Measurements from ENCODE around the gene MRPL20.

DNA sequence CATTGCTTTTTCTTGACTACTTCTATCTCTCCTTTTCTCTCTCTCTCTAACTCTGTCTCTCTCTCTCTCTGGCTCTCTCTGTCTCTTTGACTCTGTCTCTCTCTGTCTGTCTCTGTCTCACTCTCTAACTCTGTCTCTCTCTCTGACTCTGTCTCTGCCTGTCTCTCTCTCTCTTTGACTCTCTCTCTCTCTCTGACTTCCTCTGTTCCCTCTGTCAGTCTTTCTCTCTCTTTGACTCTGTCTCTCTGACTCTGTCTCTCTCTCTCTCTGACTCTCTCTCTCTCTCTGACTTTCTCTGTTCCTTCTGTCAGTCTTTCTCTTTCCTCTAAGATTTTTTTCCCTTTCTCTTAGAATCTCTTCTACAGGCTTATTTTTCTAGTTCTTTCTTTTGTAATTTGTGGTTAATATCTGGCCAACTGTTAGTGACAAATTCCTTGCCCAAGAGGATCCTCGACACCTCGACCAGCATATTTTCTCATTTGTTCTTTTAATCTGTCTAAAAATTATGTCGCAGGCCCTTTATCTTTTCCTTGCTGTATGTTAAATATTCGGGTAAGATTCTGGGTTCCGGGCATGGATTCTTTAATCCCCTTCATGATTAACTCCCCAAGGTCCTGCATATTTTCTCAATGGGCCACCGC lies 42.1 kb upstream of the MRPL20 start, which contains the start of gene ATAD3C:
- no peak for TF ChIP-seq EZH2 (IDR thresholded peaks at IDR 0.05; ENCODE audit: low read length, missing control alignments)
- TF ChIP-seq, protein P1, sequence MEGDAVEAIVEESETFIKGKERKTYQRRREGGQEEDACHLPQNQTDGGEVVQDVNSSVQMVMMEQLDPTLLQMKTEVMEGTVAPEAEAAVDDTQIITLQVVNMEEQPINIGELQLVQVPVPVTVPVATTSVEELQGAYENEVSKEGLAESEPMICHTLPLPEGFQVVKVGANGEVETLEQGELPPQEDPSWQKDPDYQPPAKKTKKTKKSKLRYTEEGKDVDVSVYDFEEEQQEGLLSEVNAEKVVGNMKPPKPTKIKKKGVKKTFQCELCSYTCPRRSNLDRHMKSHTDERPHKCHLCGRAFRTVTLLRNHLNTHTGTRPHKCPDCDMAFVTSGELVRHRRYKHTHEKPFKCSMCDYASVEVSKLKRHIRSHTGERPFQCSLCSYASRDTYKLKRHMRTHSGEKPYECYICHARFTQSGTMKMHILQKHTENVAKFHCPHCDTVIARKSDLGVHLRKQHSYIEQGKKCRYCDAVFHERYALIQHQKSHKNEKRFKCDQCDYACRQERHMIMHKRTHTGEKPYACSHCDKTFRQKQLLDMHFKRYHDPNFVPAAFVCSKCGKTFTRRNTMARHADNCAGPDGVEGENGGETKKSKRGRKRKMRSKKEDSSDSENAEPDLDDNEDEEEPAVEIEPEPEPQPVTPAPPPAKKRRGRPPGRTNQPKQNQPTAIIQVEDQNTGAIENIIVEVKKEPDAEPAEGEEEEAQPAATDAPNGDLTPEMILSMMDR (conservative IDR thresholded peaks at IDR 0.05 in 1 of 2, IDR thresholded peaks at IDR 0.05 in 1 of 2; ENCODE audit: low read depth in 1 of 2, low read length in 2 of 2): no peak

Measured in fibroblast of lung (primary cell).